Skin of body (tissue), 2 donors: Measurements from ENCODE around the gene CNGB1. TPM values are rescaled to one million over a fixed set of nuclear protein-coding genes. Genes with fewer than 3 reads are reported as not detected.
"Not testable (repeated sequence)": the region's sequence is repeated elsewhere in the genome, so short reads cannot be mapped to it uniquely, and the experiment has no call there.

Experiments
- DNase-seq: peaks from one replicate; lab custom pipeline; 2025; lab: John Stamatoyannopoulos, UW
- total RNA-seq: library from RNA; depleted of rRNA; stranded (reverse); fragments of >200 nt; gene quantifications from one replicate; pipeline ENCODE4 v1.2.3, GENCODE V29; 2014

CNGB1 gene
- total RNA-seq, 1 donor from 2014 or later, result 0.20 TPM

GRCh38 chr16:57889960-57890751, 80.8 kb downstream of the CNGB1 start:
- DNase-seq, result no peak

GRCh38 chr16:57889522-57889921, 81.4 kb downstream of the CNGB1 start:
- DNase-seq, result no peak

GRCh38 chr16:57889111-57889510, 81.8 kb downstream of the CNGB1 start:
- no peak for DNase-seq

- DNase-seq, result no peak
Observed at GRCh38 chr16:57888128-57888527, 82.8 kb downstream of the CNGB1 start.

DNA sequence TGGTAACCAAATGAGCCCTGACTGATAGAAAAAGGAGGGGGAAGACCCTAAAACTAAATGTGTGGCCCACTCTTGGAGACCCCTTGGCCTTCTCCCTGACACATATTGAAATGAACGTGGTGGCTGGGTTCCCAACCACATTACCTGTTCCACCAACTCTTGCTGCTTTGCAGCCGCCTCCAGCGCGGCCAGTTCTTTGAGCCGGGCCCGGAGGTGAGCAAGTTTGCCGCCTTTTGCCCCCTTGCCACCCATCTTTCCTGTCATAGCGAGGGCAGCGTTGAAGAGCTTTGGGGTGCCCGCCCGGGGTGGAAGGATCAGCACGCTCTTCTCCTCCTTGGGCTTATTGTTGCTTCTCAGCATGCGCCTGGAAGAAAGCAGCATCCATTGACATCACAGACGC, 83.2 kb downstream of the CNGB1 start:
- no peak for DNase-seq

GRCh38 chr16:57886427-57886826, 84.5 kb downstream of the CNGB1 start:
- no peak for DNase-seq

DNA sequence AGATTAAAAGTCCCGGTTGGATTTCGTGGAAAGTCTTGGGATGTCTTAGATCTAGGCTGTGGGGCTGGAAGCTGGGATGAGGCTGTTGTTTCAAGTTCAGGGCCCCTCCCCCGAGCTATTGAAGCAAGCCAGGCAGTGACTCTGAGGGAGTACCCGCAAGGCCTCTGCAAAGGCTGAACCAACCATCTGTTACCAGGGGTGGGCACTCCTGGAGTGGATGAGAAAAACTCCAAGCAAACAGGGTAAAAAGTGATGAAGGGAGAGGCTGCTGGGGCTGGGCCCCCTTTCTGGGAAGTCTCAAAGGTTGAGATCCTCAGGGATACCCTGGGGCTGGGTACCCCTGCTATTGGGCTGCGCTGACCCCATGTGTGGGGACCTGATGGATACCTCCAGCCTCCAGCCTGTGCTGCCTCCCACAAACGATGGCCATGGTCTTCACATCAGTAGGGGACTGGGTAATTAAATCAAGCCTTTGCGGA, 86.2 kb downstream of the CNGB1 start:
- no peak for DNase-seq

GRCh38 chr16:57883953-57884654, 86.8 kb downstream of the CNGB1 start:
- no peak for DNase-seq

- no peak for DNase-seq
Observed at GRCh38 chr16:57883480-57883879, 87.4 kb downstream of the CNGB1 start.

- no peak for DNase-seq
Observed at GRCh38 chr16:57882792-57883191, 88.1 kb downstream of the CNGB1 start.

- no peak for DNase-seq
Observed at GRCh38 chr16:57882206-57882605, 88.7 kb downstream of the CNGB1 start.

- no peak for DNase-seq
Observed at GRCh38 chr16:57878586-57878985, 92.3 kb downstream of the CNGB1 start.

DNA sequence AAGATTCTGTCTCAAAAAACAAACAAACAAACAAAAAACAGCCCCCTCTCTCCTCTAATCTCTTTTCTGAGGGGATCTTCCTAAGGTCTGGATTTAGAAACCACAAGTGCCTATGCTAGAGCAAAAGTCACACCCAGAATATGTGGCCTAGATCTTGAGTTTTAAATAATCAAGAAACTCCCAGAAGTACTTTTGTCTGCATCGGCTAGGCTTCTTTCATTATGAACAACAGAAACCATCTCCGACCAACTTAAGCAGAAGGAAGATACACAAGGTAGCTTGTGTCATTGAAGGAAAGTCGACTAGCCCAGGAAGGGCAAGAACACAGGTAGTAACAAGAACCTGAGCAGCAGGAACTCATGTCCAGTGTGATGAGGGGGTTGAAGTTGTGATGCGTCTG, 94.7 kb downstream of the CNGB1 start:
- DNase-seq, result no peak

DNA sequence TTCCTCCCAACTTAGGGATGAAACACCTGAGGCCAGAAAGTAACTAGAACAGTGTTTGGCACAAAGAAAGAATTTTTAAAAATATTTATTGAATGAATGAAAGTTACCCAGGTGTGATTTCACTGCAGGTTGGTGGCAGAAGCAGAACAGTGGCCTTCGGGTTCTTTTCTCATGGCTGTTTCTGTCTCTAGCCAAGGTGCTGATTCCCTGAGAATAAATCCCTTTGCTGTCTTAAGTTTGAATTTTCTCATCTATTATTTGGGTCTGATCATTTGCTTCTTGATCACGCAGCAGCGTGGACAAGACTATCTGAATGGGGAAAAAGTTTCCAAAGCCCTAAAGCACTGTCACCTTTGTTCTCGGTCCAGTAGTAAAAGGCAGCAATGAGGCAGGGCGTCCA, 95.6 kb downstream of the CNGB1 start:
- no peak for DNase-seq

DNA sequence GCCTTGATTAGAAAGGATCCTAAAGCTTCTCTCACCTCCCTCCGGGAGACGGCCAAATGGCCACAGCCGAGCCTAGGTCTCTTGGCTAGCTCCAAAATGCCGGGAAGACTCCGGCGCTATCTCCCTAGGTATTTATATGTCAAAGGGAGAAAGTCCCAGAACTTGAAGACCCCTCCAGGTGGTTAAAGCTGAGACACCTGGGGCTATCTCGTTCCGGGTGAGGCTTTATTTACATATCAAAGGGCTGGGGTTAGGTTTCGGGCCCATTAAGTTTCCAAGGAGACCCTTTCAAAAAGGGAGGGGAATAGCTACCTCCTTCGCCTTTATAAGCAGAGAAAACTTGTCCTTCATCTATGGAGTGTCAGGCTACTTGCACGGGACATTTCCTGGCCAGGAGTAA, 97.7 kb downstream of the CNGB1 start:
- no peak for DNase-seq

DNA sequence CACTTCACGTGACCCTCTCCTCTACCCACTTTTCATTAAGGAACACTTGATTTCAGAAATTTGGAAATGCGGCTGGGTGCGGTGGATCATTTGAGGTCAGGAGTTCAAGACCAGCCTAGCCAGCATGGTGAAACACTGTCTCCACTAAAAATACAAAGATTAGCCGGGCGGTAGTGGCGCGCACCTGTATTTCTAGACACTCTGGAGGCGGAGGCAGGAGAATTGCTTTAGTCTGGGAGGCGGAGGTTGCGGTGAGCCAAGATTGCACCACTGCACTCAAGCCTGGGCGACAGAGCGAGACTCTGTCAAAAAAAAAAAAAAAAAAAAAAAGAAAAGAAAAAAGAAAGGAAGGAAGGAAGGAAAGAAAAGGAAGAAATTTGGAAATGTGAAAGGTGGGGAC, 98.2 kb downstream of the CNGB1 start:
- not testable (repeated sequence) for DNase-seq

- no peak for DNase-seq
Observed at GRCh38 chr16:57871456-57871855, 99.5 kb downstream of the CNGB1 start.

- no peak for DNase-seq
Observed at GRCh38 chr16:57870753-57871454, 100.0 kb downstream of the CNGB1 start.

- no peak for DNase-seq
Observed at GRCh38 chr16:57868913-57869520, 101.9 kb downstream of the CNGB1 start.

- no peak for DNase-seq
Observed at GRCh38 chr16:57867000-57867561, 103.8 kb downstream of the CNGB1 start.

- DNase-seq, result no peak
Observed at GRCh38 chr16:57866529-57866918, 104.4 kb downstream of the CNGB1 start.
